Measurements from ENCODE around the gene SH2D1B. TPM values are rescaled to one million over a fixed set of nuclear protein-coding genes. Genes with fewer than 3 reads are reported as not detected.
"Not testable (repeated sequence)": the region's sequence is repeated elsewhere in the genome, so short reads cannot be mapped to it uniquely, and the experiment has no call there.

The SH2D1B gene
- total RNA-seq, 1 donor from 2014 or later, result not detected

DNA sequence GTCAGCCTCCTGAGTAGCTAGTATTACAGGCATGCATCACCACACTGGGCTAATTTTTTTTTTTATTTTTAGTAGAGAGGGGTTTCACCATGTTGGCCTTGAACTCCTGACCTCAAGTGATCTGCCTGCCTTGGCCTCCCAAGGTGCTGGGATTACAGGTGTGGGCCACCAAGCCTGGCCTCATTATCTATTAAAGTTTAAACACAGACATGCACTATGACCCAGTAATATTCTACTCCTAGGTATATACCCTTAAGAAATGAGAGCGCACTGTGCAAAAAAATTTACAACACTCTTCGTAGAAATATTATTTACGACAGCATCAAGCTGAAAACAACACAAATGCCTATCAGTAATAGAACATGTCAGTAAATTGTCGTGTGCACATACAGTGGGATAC, 18.6 kb upstream of the SH2D1B start:
- DNase-seq (ENCODE audit: extremely low spot score, unreplicated experiment), result no peak
- Mint-ChIP-seq H3K4me1 (ENCODE audit: unreplicated experiment) (no peaks in the 10 kb centered on the region), H3K4me3 (ENCODE audit: unreplicated experiment) (no peak overlapping the region), H3K27me3 (ENCODE audit: unreplicated experiment) (peaks cover 8% of the 10 kb centered on the region), H3K36me3 (ENCODE audit: unreplicated experiment) (no peaks in the 10 kb centered on the region), H3K9me3 (ENCODE audit: unreplicated experiment) (no peaks in the 10 kb centered on the region), H3K27ac (ENCODE audit: unreplicated experiment) (no peak overlapping the region)
- no peak for TF ChIP-seq CTCF (IDR thresholded peaks at IDR 0.05)

DNA sequence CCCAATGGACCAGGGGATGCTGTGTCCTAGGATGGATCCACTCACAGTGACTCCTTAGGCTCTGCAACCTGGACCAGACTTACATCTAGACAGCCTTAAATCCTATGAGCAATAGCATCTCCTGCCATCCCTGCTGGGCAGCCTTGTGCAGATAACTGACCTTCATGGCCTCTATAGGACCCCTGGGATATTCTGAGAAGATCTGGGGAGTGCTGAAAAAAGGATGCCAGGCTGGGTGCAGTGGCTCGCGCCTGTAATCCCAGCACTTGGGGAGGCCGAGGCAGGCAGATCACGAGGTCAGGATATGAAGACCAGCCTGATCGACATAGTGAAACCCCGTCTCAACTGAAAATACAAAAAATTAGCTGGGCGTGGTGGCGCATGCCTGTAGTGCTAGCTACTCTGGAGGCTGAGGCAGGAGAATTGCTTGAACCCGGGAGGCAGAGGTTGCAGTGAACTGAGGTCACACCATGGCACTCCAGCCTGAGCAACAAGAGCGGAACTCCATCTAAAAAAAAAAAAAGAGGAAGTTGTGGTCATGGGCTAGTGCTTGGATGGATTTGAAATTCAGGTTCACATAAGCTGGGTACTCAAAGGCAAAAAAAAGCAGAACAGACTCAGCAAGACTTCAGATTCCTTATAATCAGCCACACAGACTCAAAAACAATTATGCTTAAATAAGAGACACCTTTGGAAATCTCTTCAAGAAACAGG, 10.9 kb upstream of the SH2D1B start:
- TF ChIP-seq CTCF (IDR thresholded peaks at IDR 0.05), result no peak
- Mint-ChIP-seq H3K4me3 (ENCODE audit: unreplicated experiment) (no peak overlapping the region), H3K9me3 (ENCODE audit: unreplicated experiment) (peaks cover 10% of the 10 kb centered on the region), H3K4me1 (ENCODE audit: unreplicated experiment) (no peaks in the 10 kb centered on the region), H3K36me3 (ENCODE audit: unreplicated experiment) (no peaks in the 10 kb centered on the region), H3K27me3 (ENCODE audit: unreplicated experiment) (peaks cover 3% of the 10 kb centered on the region), H3K27ac (ENCODE audit: unreplicated experiment) (no peak overlapping the region)
- DNase-seq (ENCODE audit: extremely low spot score, unreplicated experiment), result no peak

DNA sequence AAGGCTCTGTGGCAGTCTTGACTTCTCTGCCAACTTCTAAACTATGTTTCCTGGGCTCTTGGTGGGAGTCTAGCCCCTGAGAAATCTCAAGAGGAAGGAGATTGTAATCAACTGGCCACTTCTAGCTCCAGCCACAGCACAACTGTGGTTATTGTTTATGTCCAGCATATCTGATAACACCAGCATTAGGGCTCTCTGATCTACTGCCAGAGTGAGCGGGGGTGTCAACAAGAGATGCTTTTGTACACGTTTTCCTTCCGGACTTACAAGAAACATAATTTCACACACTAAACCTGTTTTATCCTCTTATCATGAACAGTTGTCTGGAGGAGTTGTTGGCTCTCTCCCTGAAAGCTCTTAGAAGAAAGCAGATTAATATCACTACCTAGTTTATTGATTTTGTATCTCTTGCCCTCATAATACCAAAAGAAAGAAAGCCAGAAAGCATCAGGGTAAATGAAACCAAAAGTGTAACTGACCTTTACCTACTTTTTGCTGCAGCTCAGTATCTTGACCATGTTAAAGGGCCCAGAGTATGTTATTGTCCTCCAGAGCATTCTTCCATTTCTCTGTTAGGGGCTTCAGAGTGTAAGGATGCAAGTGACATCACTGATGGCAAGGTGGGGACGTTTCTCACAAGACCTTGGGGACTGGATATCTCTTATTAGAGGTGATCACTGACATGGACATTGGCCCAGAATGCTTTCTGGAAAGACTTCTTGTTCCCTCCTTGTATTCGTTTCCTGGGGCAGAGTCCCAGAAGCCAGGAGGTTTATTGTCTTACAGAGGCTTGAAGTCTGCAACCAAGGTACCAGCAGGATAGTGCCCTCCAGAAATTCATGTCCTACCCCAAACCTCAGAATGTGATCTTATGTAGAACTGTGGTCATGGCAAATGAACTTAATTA, 9.6 kb upstream of the SH2D1B start:
- no peak overlapping the region for H3K27ac Mint-ChIP-seq (ENCODE audit: unreplicated experiment)

GRCh38 chr1:162420120-162420519, 8.2 kb upstream of the SH2D1B start:
- TF ChIP-seq CTCF (IDR thresholded peaks at IDR 0.05), result no peak
- Mint-ChIP-seq H3K27ac (ENCODE audit: unreplicated experiment) (no peak overlapping the region), H3K27me3 (ENCODE audit: unreplicated experiment) (peaks cover 2% of the 10 kb centered on the region), H3K9me3 (ENCODE audit: unreplicated experiment) (peaks cover 16% of the 10 kb centered on the region), H3K36me3 (ENCODE audit: unreplicated experiment) (no peaks in the 10 kb centered on the region), H3K4me1 (ENCODE audit: unreplicated experiment) (no peaks in the 10 kb centered on the region), H3K4me3 (ENCODE audit: unreplicated experiment) (no peak overlapping the region)
- DNase-seq (ENCODE audit: extremely low spot score, unreplicated experiment), result no peak

More for the DNA sequence above, 9.6 kb upstream of the SH2D1B start:
- H3K9me3 Mint-ChIP-seq (ENCODE audit: unreplicated experiment), result peaks cover 10% of the 10 kb centered on the region
- H3K4me3 Mint-ChIP-seq (ENCODE audit: unreplicated experiment), result no peak overlapping the region
- peaks cover 3% of the 10 kb centered on the region for H3K27me3 Mint-ChIP-seq (ENCODE audit: unreplicated experiment)
- H3K36me3 Mint-ChIP-seq (ENCODE audit: unreplicated experiment), result no peaks in the 10 kb centered on the region
- no peaks in the 10 kb centered on the region for H3K4me1 Mint-ChIP-seq (ENCODE audit: unreplicated experiment)
- DNase-seq (ENCODE audit: extremely low spot score, unreplicated experiment), result no peak
- no peak for TF ChIP-seq CTCF (IDR thresholded peaks at IDR 0.05)

DNA sequence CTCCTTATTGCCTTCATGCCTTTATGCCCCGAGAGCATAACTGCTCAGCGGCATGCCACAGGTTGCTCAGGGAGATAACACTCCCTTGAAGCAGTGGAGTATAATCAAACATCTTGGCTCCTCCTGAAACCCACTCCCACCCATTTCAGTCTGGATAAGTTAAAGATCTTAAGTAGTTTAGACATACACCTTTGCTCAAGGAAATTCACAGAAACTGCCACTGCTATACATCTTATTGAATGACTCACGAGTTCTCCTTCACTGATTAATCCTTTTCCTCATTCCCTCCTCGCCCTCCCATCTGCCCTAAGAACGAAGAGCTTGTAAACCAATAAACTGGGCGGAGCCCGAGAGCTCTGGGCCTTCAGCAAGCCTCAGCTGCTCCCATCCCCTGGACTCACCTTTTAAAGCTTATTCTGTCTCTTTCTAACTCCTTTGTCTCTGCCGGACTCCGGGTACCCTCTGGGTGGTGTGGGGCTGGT, 7.6 kb upstream of the SH2D1B start:
- not testable (repeated sequence) for H3K36me3 Mint-ChIP-seq (ENCODE audit: unreplicated experiment); H3K27me3 Mint-ChIP-seq (ENCODE audit: unreplicated experiment); H3K4me1 Mint-ChIP-seq (ENCODE audit: unreplicated experiment); DNase-seq (ENCODE audit: extremely low spot score, unreplicated experiment); H3K27ac Mint-ChIP-seq (ENCODE audit: unreplicated experiment); H3K4me3 Mint-ChIP-seq (ENCODE audit: unreplicated experiment)
- peaks cover 17% of the 10 kb centered on the region for H3K9me3 Mint-ChIP-seq (ENCODE audit: unreplicated experiment)

GRCh38 chr1:162418584-162418983, 6.6 kb upstream of the SH2D1B start:
- not testable (repeated sequence) for H3K27me3 Mint-ChIP-seq (ENCODE audit: unreplicated experiment); H3K27ac Mint-ChIP-seq (ENCODE audit: unreplicated experiment); H3K4me1 Mint-ChIP-seq (ENCODE audit: unreplicated experiment); DNase-seq (ENCODE audit: extremely low spot score, unreplicated experiment); H3K36me3 Mint-ChIP-seq (ENCODE audit: unreplicated experiment); H3K4me3 Mint-ChIP-seq (ENCODE audit: unreplicated experiment)
- peaks cover 13% of the 10 kb centered on the region for H3K9me3 Mint-ChIP-seq (ENCODE audit: unreplicated experiment)
